Sigmoid colon (tissue), 4 donors: ENCODE measurements around the gene CSRP1.

ENCODE experiments used
- CTCF ChIP-seq, 4 experiments: fragments of 450-650 bp in 3 of 4; fragments of 200-600 bp in 1 of 4; IDR thresholded peaks; one replicate each; pipeline ENCODE4 v1.5.1; 2016 to 2019; ENCODE audit warnings: antibody characterized with exemption in 4 of 4, mild to moderate bottlenecking in 3 of 4, moderate library complexity in 2 of 4
- EP300 ChIP-seq, 4 donors: sonication (generic); formaldehyde crosslinking; IDR thresholded peaks; one replicate each; pipeline ENCODE4 v1.6.1; 2017; ENCODE audit warnings: antibody characterized with exemption in 4 of 4
- POLR2A ChIP-seq, 2 donors: fragments of 450-650 bp; IDR thresholded peaks; one replicate each; pipeline ENCODE4 v1.6.1; 2016; ENCODE audit warnings: antibody characterized with exemption in 2 of 2, mild to moderate bottlenecking in 2 of 2, moderate library complexity in 2 of 2

- TF ChIP-seq CTCF (IDR thresholded peaks at IDR 0.05), result no peak
- TF ChIP-seq EP300 (IDR thresholded peaks at IDR 0.05), result no peak
- TF ChIP-seq POLR2A (IDR thresholded peaks at IDR 0.05), result no peak
Observed at GRCh38 chr1:201551096-201551495, 44.2 kb upstream of the CSRP1 start.
